ENCODE data around the gene CASZ1.

GRCh38 chr1:10637400-10637799 lies 159.0 kb downstream of the CASZ1 start:
- TF ChIP-seq POLR2A (IDR thresholded peaks at IDR 0.05; ENCODE audit: low read depth, low read length) = no peak
- TF ChIP-seq EZH2 (IDR thresholded peaks at IDR 0.05; ENCODE audit: borderline replicate concordance, low read depth, low read length, severe bottlenecking) = no peak
- TF ChIP-seq MAX (IDR thresholded peaks at IDR 0.05; ENCODE audit: insufficient read depth, insufficient read length) = no peak
- no peak for TF ChIP-seq POLR2AphosphoS5 (IDR thresholded peaks at IDR 0.05; ENCODE audit: insufficient read depth, low read depth, low read length)
- no peak for TF ChIP-seq CTCF (IDR thresholded peaks at IDR 0.05; ENCODE audit: extremely low read depth in 1 of 2, insufficient read depth in 1 of 2, low read depth in 1 of 2, low read length in 2 of 2)
- no peak for TF ChIP-seq MYC (IDR thresholded peaks at IDR 0.05; ENCODE audit: low read depth, low read length)
- no peak for TF ChIP-seq JUN (IDR thresholded peaks at IDR 0.05; ENCODE audit: borderline replicate concordance, insufficient read depth, insufficient read length, low read depth)
